T-helper 1 cell (primary cell): ENCODE results near the gene PSMB10.
A peak's percentile ranks its signal among the peaks of the same experiment; 100 is the strongest.
"Not testable (repeated sequence)": the region's sequence is repeated elsewhere in the genome, so short reads cannot be mapped to it uniquely, and the experiment has no call there.

Experiments
- DNase-seq, 5 donors: peaks; one replicate each; pipeline ENCODE4 v3.0.0-alpha.2; 2012 to 2020
- total RNA-seq, 4 donors: gene quantifications; one replicate each; lab custom pipeline; 2026; lab: John Stamatoyannopoulos, UW

The PSMB10 gene
- total RNA-seq, result 19.4 to 28.1 (median 22.3) reads per million in 4 donors

DNA sequence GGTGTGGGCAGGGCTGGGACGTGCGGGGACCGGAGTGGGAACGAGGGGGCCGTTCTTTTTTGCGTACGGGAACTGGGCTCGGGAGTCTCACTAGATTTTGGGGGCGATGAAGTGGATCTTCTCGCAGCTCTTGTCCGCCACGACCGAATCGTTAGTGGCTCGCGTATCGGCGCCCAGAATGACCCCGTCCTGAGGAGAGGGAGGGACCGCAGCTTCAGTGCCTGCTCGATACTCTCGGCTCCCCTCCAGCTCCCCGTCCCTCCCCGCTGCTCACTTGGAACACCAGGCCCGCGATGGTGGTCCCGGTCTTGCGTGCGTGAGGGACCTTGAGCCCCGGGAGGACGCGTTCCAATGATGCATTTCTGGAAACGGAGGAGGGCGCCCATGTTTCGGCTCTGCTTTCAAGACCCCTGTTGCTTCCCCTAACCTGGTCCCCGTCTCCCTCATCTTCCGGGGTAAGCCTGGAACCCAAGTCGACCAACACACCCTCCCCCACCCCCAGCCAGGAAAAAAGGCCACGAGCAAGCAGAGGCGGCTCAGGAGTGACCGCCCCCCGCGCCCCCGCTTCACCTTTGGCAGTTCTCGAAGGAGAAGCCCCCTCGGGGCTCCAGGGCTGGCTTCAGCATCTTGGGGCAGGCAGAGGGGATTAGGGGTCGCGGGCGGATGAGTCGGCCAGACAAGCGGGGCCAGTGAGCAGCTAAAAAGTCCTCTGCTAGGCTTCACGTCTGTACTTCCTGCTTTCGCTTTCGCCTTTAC, at the start of gene PSMB10:
TSS of gene PSMB10 (minus strand) at position 727 of the 756 bp plus-strand sequence. CDS start at position 626, 101 bp downstream.
- peak in 1 of 5 donors; percentile 10 for DNase-seq

GRCh38 chr16:67982011-67982696, 45.5 kb upstream of the PSMB10 start:
- DNase-seq, result no peak

DNA sequence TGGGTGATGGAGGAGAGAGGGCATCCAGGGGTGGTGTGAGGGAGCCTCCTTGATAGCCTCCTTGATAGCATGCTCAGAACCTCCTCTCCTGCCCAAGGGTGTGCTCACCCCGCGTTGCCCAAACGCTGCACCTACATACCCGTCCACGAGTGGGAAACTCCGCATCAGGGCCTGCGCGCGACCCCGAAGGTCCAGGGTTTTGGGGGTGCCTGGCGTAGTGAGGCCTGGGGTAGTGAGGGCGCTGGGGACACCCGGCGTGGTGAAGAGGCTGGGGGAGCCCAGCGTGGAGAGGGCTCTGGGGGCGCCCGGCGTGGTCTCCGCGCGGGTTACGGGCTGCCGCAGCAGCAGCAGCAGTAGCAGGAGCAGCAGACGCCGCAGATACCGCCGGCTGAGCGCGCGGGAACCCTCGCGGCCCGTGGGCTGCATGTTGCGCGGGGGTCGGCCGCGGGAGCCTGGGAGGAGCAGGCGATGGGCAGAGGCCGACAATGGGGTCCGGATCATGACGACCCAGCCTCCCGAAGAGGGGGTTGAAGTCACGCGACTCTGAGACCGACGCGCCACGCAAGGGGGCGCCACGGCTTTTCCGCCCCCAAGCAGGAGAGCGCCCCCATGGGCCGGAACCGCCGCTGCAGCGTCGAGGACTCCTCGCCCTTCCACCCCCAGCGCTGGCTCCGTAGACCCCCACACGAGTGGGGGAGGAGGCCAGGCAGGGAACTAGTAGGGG, 43.5 kb upstream of the PSMB10 start, which contains the start of gene DPEP3:
TSS of gene DPEP3 (minus strand) at position 545 of the 724 bp plus-strand sequence. CDS start at position 426, 119 bp downstream.
- no peak for DNase-seq

GRCh38 chr16:67977469-67978227, 41.0 kb upstream of the PSMB10 start:
- DNase-seq, result no peak

GRCh38 chr16:67977005-67977404, 40.4 kb upstream of the PSMB10 start:
- no peak for DNase-seq

- DNase-seq, result no peak
Measured at GRCh38 chr16:67976205-67976604, 39.6 kb upstream of the PSMB10 start.

DNA sequence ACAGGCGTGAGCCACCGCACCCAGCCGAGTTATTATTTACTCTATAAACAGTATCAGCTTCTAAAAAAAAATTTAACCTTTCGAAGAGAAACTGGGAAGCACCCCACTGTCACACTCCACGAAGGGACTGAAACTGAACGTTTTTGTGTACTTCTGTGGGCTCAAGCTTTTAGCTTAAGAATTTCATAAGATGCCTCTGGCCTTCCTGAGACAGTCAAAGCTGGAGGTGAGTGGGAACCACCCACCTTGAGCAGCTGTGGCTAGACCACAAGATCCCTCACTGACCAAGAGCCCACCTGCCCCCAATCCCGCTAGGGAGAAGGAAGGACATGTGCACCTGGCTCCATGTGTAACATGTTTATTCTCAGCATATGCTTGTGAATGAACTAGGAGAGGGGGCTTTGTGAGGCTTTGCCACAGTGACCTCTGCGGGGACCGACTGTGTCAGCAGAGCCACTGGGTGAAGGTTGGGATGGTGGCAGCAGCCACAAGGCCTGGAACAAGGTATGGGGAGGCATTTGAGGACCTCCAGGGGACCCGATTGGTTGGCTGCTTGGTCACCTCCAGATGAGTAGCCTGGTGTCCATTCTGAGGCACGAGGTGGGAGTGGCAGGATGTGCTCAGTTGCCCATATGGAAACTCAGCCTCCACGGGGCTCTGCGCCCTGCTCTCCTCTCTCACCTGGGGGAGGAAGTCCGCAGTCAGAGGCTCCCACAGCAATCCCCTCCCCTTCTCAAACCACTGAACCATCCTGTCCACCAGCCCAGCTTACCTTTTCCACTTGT, 38.9 kb upstream of the PSMB10 start:
- DNase-seq, result no peak

DNA sequence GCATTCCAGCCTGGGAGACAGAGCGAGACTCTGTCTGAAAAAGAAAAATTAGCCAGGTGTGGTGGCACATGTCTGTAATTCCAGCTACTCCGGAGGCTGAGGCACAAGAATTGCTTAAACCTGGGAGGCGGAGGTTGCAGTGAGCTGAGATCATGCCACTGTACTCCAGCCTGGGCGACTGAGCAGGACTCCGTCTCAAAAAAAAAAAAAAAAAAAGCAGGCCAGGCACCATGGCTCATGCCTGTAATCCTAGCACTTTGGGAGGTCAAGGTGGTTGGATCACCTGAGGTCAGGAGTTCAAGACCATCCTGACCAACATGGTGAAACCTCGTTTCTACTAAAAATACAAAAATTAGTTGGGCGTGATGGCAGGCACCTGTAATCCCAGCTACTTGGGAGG, 35.6 kb upstream of the PSMB10 start:
- DNase-seq, result not testable (repeated sequence)

- no peak for DNase-seq
Measured at GRCh38 chr16:67971111-67971510, 34.5 kb upstream of the PSMB10 start.

DNA sequence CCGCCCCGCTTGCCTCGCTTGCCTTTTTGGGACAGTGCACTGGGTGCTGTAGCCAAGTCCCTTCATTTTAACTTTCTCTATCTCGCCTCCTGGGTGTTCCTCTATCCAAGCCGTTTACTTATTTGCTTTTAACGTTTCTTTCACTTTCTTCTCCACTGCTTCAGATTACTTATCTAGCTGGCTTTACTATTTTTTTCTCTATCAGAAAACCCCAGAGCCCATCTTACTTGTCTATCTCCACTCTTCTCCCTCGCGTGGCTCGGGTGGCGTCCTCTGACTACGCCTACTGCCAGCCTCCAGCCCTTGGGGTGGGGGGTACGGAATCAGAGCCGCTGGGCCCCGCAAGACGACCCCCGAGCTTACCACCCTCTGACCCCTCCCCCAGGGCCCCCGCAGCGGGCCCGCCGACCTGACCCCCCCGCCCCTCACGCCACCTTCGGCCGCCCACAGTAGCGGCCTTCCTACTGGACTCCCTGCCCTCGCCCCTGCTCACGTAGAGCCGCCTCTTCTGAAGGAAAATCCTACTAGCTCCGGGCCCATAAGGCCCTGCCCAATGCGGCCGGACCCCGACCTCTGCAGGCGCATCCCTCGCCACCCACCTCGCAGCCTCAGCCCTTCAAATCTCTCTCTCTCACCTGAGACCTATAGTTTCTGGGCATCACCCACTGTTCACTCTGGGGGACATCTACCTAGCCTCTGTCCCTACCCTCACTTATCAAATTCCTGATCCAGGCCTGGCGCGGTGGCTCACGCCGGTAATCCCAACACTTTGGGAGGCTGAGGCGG, 32.8 kb upstream of the PSMB10 start:
- DNase-seq, result no peak

DNA sequence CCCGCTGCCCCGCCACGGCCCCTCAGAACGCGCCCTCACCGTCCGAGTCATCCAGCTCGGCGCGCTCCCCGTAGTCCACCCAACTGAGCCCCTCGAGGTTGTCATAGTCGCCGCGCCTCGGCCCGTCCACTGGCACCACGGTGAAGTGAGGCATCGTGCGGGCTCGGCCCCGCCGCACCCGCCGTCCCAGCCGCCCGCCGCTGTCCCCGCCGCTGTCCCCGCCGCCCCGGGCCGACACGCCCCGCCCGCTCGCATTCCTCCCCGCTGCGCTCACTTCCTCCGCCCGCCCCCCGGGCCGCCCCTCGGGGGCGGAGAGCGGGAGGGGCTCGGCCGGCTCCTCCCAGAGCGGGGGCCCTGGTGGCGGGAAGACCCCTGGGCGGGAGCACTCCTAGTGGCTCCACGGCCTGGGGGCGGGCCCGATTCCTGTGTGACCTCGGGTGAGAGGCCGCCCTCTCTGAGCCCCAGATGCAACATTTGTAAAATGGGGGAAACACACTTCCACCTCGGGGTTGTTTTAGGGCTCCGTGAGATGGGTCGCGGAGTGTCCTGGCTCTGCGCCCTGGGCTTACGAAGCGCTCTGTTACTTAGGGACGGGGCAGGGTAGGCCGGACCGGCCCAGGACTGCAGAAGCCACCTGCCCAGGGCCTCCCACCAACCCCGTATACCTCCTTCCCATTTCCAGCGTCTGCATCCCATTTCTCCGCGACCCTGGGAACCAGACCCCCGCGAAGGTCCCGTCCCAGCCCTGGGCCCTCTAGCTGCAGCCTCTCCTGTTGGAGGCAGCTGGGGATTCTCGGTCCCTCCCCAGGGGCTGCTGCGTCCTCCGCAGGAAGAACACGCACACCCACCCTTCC, 32.0 kb upstream of the PSMB10 start, which contains the start of gene SLC12A4:
TSS of gene SLC12A4 (minus strand) at position 238 of the 854 bp plus-strand sequence. CDS start at position 154, 84 bp downstream.
- DNase-seq, result peak; percentile 77 to 86 (median 80)

DNA sequence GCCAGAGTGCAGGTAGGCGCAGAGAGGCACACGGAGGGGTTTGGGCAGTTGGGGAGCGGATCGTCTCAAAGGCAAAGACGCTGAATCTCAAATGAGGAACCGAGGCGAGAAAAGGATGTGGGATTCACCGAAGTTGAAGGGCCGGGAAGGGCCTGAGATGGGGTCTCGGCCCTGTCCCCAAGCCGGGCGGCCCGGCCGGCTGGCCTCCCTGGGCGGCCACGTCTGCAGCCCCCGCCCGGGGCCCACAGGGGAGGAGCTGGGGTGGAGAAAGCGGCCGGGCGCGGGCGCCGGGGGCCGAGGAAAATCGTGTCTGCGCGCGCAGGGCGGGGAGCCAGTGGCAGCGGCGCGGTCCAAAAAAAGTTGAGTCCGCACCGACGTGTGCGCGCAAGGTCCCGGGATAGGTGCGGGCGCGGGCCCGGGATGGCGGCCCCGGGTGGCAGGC, 31.3 kb upstream of the PSMB10 start:
- DNase-seq, result peak in 2 of 5 donors; percentile 18 to 41

DNA sequence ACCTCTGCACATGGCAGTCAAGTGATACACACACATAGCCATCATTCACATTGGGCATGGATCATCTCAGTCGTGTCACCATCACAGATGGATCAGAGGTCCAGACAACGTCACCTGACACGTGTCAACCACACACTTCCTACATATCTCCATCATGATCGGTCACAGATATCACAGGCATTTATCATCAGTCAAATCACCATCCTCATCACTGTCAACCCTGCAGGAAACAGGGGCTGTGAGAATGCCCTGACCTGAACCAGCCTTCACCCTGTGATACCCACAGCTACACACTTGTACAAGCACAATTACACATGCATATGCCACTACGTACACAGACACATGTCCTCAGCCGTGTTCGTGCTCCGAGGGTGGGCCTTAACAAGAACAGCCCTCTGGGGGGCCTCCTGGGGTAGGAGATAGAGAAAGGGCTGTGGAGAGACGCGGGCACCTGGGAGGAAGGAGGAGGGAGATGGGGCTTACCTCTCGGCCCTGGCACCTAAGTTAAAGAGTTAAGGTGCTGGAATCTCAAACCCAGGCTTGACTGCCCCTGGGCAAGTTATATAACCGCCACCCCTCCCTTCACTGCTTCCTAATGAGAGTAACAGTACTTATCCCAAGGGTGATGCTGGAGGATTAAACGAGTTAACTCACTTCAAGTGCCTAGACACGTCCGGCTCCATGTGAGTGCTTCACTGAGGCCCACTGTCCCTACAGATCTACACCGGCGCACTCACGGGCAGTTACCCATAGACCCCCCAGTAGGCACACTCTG, 30.7 kb upstream of the PSMB10 start:
- peak in 1 of 5 donors; percentile 46 for DNase-seq

GRCh38 chr16:67966549-67967182, 30.0 kb upstream of the PSMB10 start:
- DNase-seq, result no peak

- no peak for DNase-seq
Measured at GRCh38 chr16:67965668-67966548, 29.3 kb upstream of the PSMB10 start.

DNA sequence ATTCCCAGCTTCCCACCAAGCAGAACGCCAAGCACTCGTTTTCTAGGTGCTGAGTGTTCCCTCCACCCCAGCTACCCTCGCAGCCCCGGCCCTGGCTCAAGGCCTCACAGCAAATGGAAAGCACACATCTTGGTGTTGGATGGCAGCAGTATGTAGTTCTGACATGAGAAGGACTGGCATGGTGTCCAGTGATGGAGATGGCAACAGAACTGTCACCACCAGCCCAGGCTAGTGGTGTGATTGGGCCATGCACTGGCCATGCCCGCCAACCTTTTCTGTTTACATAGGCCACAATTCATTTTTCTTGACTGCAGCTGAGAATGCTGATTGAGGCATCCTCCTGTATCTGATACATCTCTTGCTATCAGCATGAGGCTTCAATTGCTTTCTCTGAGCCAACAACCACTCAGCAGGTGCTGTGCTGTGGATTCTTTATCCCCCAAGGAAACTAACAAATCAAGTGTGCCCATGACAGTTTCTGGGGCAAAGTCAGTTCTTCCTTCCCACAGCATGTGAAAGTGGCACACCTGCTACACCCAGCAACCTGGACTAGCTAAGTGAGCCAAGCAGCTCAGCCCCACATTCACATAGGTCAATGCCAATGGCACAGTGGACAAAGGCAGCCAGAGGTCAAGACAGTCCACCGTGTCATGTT, 28.0 kb upstream of the PSMB10 start:
- no peak for DNase-seq
